Endothelial cell of umbilical vein (primary cell): ENCODE data around the gene BTBD2. TPM values are rescaled to one million over a fixed set of nuclear protein-coding genes. Genes with fewer than 3 reads are reported as not detected.

Source experiments
- BruUV-seq: library from RNA; stranded (reverse); fragments of 400-500 nt; replicated peaks from 2 replicates; lab custom pipeline; 2021; lab: Mats Ljungman, UMichigan
- CTCF ChIA-PET: fragments of 300-600, 350-600 bp; sonication (Branson Sonifier 250); formaldehyde crosslinking; loops from one replicate; lab custom pipeline; 2021; ENCODE audit warnings: antibody characterized with exemption, inconsistent platforms; lab: Charles Lee
- POLR2A ChIA-PET: fragments of 300-600, 350-600 bp; sonication (Branson Sonifier 250); formaldehyde crosslinking; loops from one replicate; lab custom pipeline; 2021; ENCODE audit warnings: antibody characterized with exemption, inconsistent platforms; lab: Charles Lee
- DNase-seq: peaks from one replicate; pipeline ENCODE4 v3.0.0-alpha.2; 2011; ENCODE audit warnings: low read depth, low spot score
- FAIRE-seq: peaks from 2 replicates; lab custom pipeline; 2011; peaks lifted over from hg19 to GRCh38; lab: Jason Lieb, UNC
- H2AFZ ChIP-seq: 2 replicates; pipeline ENCODE4 v1.6.0; 2012; ENCODE audit warnings: low read depth, low read length, control low read depth, inconsistent platforms
- H3K27ac ChIP-seq: 2 replicates; pipeline ENCODE4 v1.5.1; 2011; ENCODE audit warnings: low read depth, mild to moderate bottlenecking, control low read depth, low read length, moderate library complexity; ENCODE audit not compliant: insufficient read depth
- H3K27me3 ChIP-seq, 2 experiments: 2 replicates each; pipeline versions ENCODE4 v1.6.0 to v1.6.1; 2011; ENCODE audit warnings: low read length in 2 of 2, mixed read lengths in 1 of 2; ENCODE audit not compliant: control insufficient read depth in 2 of 2, insufficient read depth in 2 of 2
- H3K36me3 ChIP-seq, 2 experiments: 2 replicates in 1 of 2; 3 replicates in 1 of 2; pipeline ENCODE4 v1.5.1; 2011; ENCODE audit warnings: low read length in 2 of 2, mild to moderate bottlenecking in 1 of 2, moderate library complexity in 1 of 2; ENCODE audit not compliant: control insufficient read depth in 2 of 2, insufficient read depth in 2 of 2; ENCODE audit errors: extremely low read depth in 1 of 2
- H3K4me1 ChIP-seq: 3 replicates; pipeline ENCODE4 v1.5.1; 2011; ENCODE audit warnings: mild to moderate bottlenecking, low read length; ENCODE audit not compliant: control insufficient read depth, insufficient read depth; ENCODE audit errors: extremely low read depth
- H3K4me2 ChIP-seq: 2 replicates; pipeline ENCODE4 v1.6.1; 2011; ENCODE audit warnings: low read length, control low read depth, mixed read lengths; ENCODE audit not compliant: insufficient read depth
- H3K4me3 ChIP-seq, 3 experiments: fragments of 200-600 bp in 1 of 3; sonication (generic), shearing (Covaris generic) in 1 of 3; replicated peaks in 1 of 3; 2 replicates each; pipeline ENCODE4 v1.5.1; 2011 to 2016; ENCODE audit warnings: control low read depth in 3 of 3, low read length in 3 of 3, mild to moderate bottlenecking in 2 of 3, inconsistent platforms in 1 of 3, low read depth in 1 of 3, moderate library complexity in 1 of 3; ENCODE audit not compliant: insufficient read depth in 1 of 3
- H3K79me2 ChIP-seq: 2 replicates; pipeline ENCODE4 v1.6.0; 2012; ENCODE audit warnings: low read length, inconsistent platforms; ENCODE audit not compliant: control insufficient read depth, insufficient read depth
- H3K9ac ChIP-seq: replicated peaks from 2 replicates; pipeline ENCODE3; 2011; ENCODE audit warnings: low read length, control low read depth; ENCODE audit not compliant: insufficient read depth; ENCODE audit errors: extremely low read depth
- H3K9me1 ChIP-seq: replicated peaks from 3 replicates; pipeline ENCODE4 v1.6.0; 2011; ENCODE audit warnings: mild to moderate bottlenecking, low read length; ENCODE audit not compliant: control insufficient read depth, insufficient read depth; ENCODE audit errors: extremely low read depth
- H3K9me3 ChIP-seq: replicated peaks from 2 replicates; pipeline ENCODE4 v1.5.1; 2012; ENCODE audit warnings: low read length, inconsistent platforms; ENCODE audit not compliant: control insufficient read depth, insufficient read depth
- H4K20me1 ChIP-seq: replicated peaks from 2 replicates; pipeline ENCODE3; 2011; ENCODE audit warnings: mild to moderate bottlenecking, low read length; ENCODE audit not compliant: control insufficient read depth, insufficient read depth; ENCODE audit errors: extremely low read depth
- CTCF ChIP-seq, 2 donors: IDR thresholded peaks; 1 replicate in 1 of 2; 2 replicates in 1 of 2; pipeline ENCODE4 v1.5.1; 2011; ENCODE audit warnings: low read length in 2 of 2, mild to moderate bottlenecking in 2 of 2, moderate library complexity in 2 of 2, control low read depth in 1 of 2, inconsistent platforms in 1 of 2, low read depth in 1 of 2; ENCODE audit not compliant: insufficient read depth in 1 of 2; ENCODE audit errors: extremely low read depth in 1 of 2
- EZH2 ChIP-seq: IDR thresholded peaks from 2 replicates; pipeline ENCODE4 v1.6.1; 2012; ENCODE audit warnings: borderline replicate concordance, low read depth, mild to moderate bottlenecking, moderate library complexity, low read length, inconsistent platforms; ENCODE audit not compliant: severe bottlenecking
- FOS ChIP-seq: IDR thresholded peaks from 2 replicates; pipeline ENCODE4 v1.6.1; 2011; ENCODE audit warnings: mild to moderate bottlenecking, low read length, moderate library complexity, borderline replicate concordance; ENCODE audit not compliant: insufficient read depth
- GATA2 ChIP-seq: IDR thresholded peaks from 2 replicates; pipeline ENCODE4 v1.7.0; 2011; ENCODE audit warnings: low read depth, mild to moderate bottlenecking, moderate library complexity, mixed read lengths, low read length; ENCODE audit not compliant: insufficient read length, insufficient read depth
- JUN ChIP-seq: IDR thresholded peaks from 2 replicates; pipeline ENCODE4 v1.6.1; 2011; ENCODE audit warnings: borderline replicate concordance, low read depth; ENCODE audit not compliant: insufficient read length, insufficient read depth
- MYC ChIP-seq: IDR thresholded peaks from one replicate; pipeline ENCODE4 v1.6.1; 2011; ENCODE audit warnings: mild to moderate bottlenecking, low read depth, low read length
- POLR2A ChIP-seq: IDR thresholded peaks from 2 replicates; pipeline ENCODE4 v1.6.1; 2012; ENCODE audit warnings: low read depth, mild to moderate bottlenecking, control low read depth, low read length
- POLR2AphosphoS5 ChIP-seq: IDR thresholded peaks from 2 replicates; pipeline ENCODE4 v1.6.1; 2012; ENCODE audit warnings: low read depth, mild to moderate bottlenecking, control low read depth, low read length, moderate library complexity; ENCODE audit not compliant: insufficient read depth
- dilution Hi-C: fragments of 300-500 bp; cut with MboI; formaldehyde crosslinking; loops from one replicate; pipeline ENCODE4 v1.15.0; 2019; ENCODE audit warnings: low sequenced_read_pairs; ENCODE audit not compliant: extremely low pct_ligation_motif_present
- intact Hi-C: fragments of 100-400 bp; cut with micrococcal nuclease; formaldehyde crosslinking; loops from one replicate; pipeline ENCODE4 v1.10.0; 2022
- polyA plus RNA-seq, 4 experiments: library from polyadenylated mRNA; depleted of rRNA in 3 of 4; stranded (reverse) in 3 of 4; unstranded in 1 of 4; fragments of >200 nt; gene quantifications; 2 replicates each; pipeline versions ENCODE4 v1.2.1 to v1.2.3, GENCODE V29; 2011 to 2012; ENCODE audit warnings: missing spikeins in 1 of 4
- total RNA-seq: library from RNA; stranded (reverse); gene quantifications from 2 replicates; pipeline ENCODE4 v1.2.3, GENCODE V29; 2021
- TF ChIP-seq, protein P1 (sequence below): IDR thresholded peaks from 2 replicates; pipeline ENCODE4 v1.6.1; 2011; ENCODE audit not compliant: insufficient read depth, insufficient read length

The BTBD2 gene
- total and polyA plus RNA-seq, 2 donors (not counting 3 experiments of a cell fraction or from before 2014, with no cell fraction given): 59.2 to 78.2 TPM

GRCh38 chr19:1987197-1988187, 28.0 kb downstream of the BTBD2 start:
- no peak overlapping the region for H3K9ac ChIP-seq
- BruUV-seq: no TSS peak

More at GRCh38 chr19:1987197-1988187, 28.0 kb downstream of the BTBD2 start:
- dilution Hi-C loops (no loop called here), intact Hi-C loops (no loop called here)
- H3K36me3 ChIP-seq: peaks cover 7 to 41% of the 10 kb centered on the region in 2 experiments
- POLR2A ChIA-PET: no interaction called here
- no peak for TF ChIP-seq FOS
- TF ChIP-seq, protein P1, sequence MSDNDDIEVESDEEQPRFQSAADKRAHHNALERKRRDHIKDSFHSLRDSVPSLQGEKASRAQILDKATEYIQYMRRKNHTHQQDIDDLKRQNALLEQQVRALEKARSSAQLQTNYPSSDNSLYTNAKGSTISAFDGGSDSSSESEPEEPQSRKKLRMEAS: no peak
- no peak for TF ChIP-seq MYC
- no peak for TF ChIP-seq POLR2A
- TF ChIP-seq JUN: no peak
- TF ChIP-seq GATA2: no peak
- no peak for TF ChIP-seq EZH2
- TF ChIP-seq POLR2AphosphoS5: no peak
- no peak for TF ChIP-seq CTCF (IDR thresholded peaks at IDR 0.05; ENCODE audit: extremely low read depth in 1 of 2, insufficient read depth in 1 of 2, low read depth in 1 of 2, low read length in 2 of 2)
- H3K27ac ChIP-seq: no peak overlapping the region
- H3K79me2 ChIP-seq: no peaks in the 10 kb centered on the region
- H3K4me1 ChIP-seq: no peaks in the 10 kb centered on the region
- H3K27me3 ChIP-seq: no peaks in the 10 kb centered on the region
- no peaks in the 10 kb centered on the region for H3K9me1 ChIP-seq
- CTCF ChIA-PET: no interaction called here
- no peak overlapping the region for H3K4me2 ChIP-seq
- H3K4me3 ChIP-seq: no peak overlapping the region
- no peak for DNase-seq
- no peak overlapping the region for H2AFZ ChIP-seq
- no peak for FAIRE-seq
- no peaks in the 10 kb centered on the region for H3K9me3 ChIP-seq
- no peaks in the 10 kb centered on the region for H4K20me1 ChIP-seq
